HG02678 (cell line): ENCODE results near the gene KCNMB2.
"Not testable (repeated sequence)": the region's sequence is repeated elsewhere in the genome, so short reads cannot be mapped to it uniquely, and the experiment has no call there.

Experiments
- ATAC-seq: cut with Tn5 transposase; IDR thresholded peaks from one replicate; pipeline ENCODE4 v1.9.1; 2021; ENCODE audit warnings: mild to moderate bottlenecking, moderate library complexity; ENCODE audit not compliant: unreplicated experiment

The KCNMB2 gene

DNA sequence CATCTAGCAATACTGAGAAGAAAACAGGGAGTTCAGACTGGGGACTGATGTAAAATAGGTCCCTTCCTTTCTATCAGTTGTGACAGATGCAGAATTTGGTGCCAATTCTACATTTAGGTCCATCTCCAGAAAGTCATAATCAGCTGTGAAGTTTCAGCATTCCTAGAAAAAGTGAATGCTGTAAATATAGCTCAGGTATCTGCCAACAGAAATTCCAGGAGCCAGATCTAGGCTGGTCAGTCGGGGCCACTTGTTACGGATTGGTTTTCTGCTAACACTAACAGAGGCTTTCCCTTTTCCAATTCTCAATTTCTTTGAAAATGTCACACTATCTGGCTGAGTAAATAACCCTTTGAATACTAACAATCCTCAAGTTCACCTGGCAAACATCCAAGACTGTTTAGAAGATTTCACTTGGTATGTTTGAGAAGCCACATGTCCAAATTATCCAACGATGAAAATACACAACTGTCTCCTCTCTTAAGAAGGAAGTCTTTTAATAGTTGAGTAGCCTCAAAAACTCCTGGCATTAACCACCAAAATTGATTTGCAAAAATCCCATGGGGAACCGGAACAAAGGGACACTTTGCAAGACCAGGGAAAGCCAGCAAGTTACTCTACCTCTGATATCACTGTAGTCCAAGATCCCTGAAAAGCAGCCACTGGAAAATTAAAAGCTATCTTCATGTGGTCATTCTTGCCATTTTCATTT lies 313.1 kb downstream of the KCNMB2 start:
- ATAC-seq, result no peak

GRCh38 chr3:178850450-178851190 lies 314.4 kb downstream of the KCNMB2 start:
- no peak for ATAC-seq

- no peak for ATAC-seq
Measured at GRCh38 chr3:178851564-178851963, 315.3 kb downstream of the KCNMB2 start.

GRCh38 chr3:178856804-178857203 lies 320.6 kb downstream of the KCNMB2 start:
- ATAC-seq, result no peak

GRCh38 chr3:178859386-178859785 lies 323.1 kb downstream of the KCNMB2 start:
- no peak for ATAC-seq

GRCh38 chr3:178859900-178860436 lies 323.7 kb downstream of the KCNMB2 start:
- not testable (repeated sequence) for ATAC-seq

DNA sequence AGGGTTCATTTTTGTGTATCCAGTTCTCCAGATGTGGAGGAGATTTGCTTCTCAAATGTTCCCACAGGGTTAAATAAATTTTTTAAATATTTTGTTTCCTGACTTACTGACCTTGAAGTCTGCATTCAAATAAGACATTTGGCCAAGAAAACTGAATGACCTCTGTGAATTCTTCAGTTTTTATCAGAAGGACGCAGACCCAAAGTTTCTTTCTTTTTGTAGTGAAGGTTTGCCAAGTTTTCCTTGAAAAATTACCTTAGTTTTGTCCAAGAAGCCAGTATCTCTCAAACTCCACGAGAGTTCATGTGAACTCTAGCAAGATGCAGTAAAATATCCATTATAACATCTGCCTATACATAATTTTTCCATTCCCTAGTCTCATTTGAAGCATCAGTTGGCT lies 332.4 kb downstream of the KCNMB2 start:
- ATAC-seq, result no peak

DNA sequence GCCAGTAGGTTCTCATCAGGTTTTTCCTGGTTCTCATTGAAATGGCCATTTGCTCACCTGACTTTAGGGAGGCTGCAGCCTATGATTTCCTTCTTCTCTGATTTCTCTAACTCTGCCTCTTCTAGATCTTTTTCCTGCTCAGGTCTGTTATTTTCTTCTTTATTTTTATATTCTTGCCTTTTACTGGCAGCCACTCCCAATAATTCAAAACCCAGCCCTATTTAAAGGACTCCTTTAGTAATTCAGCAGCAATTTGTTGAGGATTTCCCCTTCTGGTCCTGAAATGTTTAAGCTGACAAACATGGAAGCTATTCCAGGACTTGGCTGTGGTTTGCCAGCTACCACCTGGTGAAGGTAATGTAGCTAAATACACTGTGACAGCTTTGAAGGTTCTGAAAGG lies 333.8 kb downstream of the KCNMB2 start:
- ATAC-seq, result no peak

DNA sequence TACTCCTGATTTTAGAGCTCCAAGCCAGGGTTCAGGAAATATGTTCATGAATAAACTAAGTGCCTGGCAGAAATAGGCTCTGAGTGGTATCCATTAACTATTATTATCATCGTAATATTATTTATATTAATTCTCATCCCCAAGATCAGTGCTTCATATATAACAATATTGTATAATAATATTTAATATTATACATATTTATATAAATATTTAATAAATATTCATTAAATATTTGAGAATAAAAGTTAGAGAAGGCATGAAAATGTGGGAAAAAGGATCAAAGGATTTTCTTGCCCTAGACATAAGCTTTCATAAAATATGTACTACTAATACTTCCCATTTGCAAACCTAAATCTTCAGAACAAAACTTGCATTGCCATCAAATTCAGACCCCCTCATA lies 338.9 kb downstream of the KCNMB2 start:
- ATAC-seq, result no peak

DNA sequence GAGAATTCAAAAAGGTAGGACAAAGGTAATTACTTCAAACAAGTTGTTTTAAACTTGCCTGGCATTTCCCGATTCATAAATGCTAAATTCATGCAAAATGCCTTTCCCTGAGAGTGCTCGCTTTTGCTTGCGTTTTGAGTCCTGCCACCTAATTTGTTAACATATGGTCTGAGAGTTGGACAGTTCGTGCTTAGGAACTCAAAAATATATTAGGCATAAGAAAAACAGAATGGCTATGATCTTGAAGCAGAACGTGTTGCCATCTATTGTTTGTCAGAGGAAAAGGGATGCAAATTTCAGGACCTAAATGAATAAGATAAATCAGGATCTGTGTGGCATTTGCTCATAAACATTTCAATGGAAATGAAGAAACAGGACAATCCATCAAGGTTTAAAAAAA lies 339.6 kb downstream of the KCNMB2 start:
- ATAC-seq, result no peak

DNA sequence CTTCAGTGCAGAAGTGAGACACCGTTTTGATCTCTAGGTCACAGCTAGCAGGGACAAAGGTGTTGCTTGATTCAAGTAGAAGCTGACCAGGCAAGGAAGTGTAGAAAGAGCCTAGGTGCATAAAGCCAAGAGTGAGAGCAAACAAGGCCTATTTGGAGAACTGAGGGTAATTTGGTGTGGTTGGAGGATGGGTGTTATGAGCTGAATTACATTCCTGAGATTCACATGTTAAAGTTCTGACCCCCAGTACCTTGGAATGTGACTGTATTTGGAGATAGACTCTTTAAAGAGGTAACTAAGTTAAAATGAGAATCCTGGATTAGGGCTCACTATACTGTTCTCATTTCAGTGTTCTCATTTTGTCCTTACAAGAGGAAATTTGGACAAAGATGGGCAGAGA lies 344.0 kb downstream of the KCNMB2 start:
- no peak for ATAC-seq
